Ecto neural progenitor cell (in vitro differentiated cells): Measurements from ENCODE around the gene LYPD1.
A peak's percentile ranks its signal among the peaks of the same experiment; 100 is the strongest.
"Not testable (repeated sequence)": the region's sequence is repeated elsewhere in the genome, so short reads cannot be mapped to it uniquely, and the experiment has no call there.

Experiments
- DNase-seq: peaks from one replicate; pipeline ENCODE4 v3.0.0-alpha.2; 2018; ENCODE audit warnings: low spot score

LYPD1 gene, protein sequence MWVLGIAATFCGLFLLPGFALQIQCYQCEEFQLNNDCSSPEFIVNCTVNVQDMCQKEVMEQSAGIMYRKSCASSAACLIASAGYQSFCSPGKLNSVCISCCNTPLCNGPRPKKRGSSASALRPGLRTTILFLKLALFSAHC

DNA sequence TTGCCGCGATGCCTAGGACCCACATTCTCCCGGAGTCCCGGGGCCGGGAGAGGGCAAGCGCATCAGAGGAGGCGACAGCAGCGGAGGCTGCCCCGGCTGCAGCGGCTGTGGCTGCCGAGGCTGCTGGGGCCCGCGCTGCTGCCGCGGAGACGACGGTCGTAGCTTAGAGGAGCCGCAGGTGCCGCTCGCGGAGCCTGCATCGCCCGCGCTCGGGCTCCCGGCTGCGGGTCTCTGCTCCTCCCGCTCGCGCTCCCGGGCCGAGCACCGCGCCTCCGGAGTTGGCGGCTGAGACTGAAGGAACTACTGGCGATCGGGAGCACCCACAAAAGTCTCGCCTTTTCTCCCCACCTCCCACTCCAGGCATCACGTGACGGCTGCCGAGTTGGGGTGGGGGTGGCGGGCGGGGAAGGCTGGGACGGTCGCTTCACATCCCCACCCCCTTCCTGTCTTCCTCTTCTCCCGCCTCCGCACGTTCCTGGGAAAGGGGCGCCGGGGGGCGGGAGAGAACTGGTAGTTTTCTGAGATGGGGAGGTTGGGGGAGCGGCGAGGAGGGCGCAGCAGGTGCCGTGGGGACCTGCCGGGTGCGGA, at the start of gene LYPD1:
Gene LYPD1 (minus strand): TSS at position 298 of the 588 bp plus-strand sequence. CDS start 273 bp downstream, at position 25.
- DNase-seq: peak; percentile 60

GRCh38 chr2:132719480-132719879, 49.5 kb upstream of the LYPD1 start:
- no peak for DNase-seq

DNA sequence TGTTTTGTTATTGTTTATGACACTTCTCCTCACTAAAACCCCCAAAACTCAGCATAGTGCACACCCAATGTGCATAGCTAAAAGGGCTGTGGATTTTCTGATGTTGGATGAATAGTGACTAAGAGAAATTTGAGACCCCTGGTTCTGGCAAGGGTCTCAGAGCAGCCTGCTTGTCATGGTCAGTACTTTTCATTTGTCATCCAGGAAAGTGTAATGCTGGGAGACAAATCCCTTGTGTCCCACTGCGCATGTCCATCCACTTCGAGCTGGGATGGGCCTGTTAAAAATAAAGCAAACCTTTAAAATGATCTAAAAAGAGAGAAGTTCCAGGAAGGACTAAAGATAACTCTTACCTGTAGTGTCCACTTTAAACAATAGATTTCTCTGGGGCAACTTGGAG, 46.9 kb upstream of the LYPD1 start:
- DNase-seq: no peak

- no peak for DNase-seq
Observed at GRCh38 chr2:132715386-132716351, 45.7 kb upstream of the LYPD1 start.

GRCh38 chr2:132703396-132703795, 33.4 kb upstream of the LYPD1 start:
- no peak for DNase-seq

DNA sequence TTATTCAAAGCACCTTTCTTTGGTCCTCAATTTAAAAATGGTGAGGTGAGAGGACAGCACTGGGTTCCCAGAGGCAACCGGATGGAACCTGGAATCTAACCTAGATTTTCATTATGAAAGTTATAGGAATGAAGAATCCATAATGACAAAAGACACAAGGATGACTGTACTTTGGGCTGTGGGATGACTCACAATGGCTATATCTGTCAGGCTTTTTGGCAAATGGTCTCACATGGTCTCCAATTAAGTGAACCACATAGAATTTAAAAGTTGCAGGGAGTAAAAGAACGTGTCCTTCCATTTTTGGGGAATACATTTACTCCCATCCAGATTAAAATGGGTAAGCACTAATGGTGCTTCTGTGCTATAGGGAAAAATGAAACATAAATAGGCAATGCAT, 31.8 kb upstream of the LYPD1 start:
- DNase-seq: no peak

- not testable (repeated sequence) for DNase-seq
Observed at GRCh38 chr2:132699802-132700201, 29.8 kb upstream of the LYPD1 start.

DNA sequence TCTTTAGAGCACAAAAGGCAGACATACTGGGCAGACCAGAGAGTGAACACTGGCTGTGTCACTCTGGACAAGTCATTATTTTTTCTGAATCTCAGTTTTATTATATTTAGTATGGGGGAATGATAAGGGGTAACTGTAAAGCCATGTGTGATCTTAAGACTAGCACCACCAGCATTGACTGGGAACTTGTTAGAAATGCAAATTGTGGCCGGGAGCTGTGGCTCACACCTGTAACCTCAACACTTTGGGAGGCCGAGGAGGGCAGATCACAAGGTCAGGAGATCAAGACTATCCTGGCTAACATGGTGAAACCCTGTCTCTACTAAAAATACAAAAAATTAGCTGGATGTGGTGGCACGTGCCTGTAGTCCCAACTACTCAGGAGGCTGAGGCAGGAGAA, 28.3 kb upstream of the LYPD1 start:
- not testable (repeated sequence) for DNase-seq

DNA sequence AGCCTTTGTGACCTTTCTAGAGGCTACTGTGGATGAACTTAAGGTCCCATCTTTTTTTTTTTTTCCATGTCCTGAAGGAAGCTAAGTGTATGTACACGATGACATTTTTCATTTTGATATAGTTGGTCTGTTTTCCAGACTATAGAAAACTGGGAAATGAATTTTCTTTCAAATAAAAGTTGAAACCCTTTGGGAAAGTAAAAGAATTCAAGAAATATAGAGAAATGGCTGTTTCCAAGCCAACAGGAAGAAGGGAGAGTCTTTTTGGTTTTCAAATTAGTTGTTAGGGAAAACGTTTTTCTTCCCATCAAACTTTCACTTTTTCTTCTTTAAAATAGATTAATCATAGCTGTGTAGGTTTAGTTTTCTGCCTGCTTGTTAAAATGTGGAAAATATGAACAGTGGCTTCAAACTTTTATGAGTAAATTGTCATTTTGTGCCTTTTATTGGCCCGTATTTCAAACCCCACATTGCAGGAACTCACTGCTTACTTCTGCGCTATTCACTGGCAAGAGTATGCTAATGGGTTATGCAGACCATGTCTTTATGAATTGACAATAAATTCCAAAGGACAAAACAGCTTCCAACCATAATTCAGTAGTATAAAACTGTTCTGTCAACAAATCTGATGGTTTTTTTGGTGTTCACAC, 27.7 kb upstream of the LYPD1 start:
- no peak for DNase-seq

DNA sequence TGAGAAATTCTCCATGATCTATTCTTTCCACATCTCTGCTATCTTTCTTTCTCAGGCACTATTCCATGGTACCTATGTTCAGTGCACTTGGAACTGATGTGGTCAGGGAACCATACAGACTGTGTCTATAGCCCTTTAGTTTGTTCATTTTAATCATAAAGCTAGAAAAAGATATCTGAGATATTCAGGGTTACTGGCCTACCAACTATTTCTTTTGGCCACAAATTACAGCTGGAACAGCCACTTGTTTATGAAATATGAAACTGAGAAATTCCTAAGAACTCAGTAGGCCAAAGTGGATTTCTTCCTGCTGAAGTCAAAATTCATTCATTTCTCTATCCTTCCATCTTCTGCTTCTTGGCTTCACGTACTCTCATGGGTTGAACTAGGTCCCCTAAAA, 22.8 kb upstream of the LYPD1 start:
- no peak for DNase-seq

DNA sequence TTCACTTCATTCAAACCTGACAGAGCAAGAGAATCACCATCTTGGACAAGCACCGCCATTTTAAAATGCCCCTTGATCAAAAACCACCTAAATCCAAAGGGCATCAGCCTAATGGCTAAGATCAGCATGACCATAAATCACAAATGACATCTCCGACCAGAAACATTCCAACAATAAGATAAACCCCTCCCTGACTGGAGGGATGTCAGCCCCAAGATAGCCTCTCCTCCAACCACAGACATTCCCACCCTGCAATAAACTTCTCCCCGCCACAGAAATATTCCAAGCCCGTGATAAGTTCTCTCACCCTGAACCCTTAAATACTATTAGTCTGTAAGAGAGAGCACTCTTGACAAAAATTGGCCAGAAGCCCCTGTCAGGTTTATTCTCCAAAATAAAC, 21.6 kb upstream of the LYPD1 start:
- DNase-seq: no peak

DNA sequence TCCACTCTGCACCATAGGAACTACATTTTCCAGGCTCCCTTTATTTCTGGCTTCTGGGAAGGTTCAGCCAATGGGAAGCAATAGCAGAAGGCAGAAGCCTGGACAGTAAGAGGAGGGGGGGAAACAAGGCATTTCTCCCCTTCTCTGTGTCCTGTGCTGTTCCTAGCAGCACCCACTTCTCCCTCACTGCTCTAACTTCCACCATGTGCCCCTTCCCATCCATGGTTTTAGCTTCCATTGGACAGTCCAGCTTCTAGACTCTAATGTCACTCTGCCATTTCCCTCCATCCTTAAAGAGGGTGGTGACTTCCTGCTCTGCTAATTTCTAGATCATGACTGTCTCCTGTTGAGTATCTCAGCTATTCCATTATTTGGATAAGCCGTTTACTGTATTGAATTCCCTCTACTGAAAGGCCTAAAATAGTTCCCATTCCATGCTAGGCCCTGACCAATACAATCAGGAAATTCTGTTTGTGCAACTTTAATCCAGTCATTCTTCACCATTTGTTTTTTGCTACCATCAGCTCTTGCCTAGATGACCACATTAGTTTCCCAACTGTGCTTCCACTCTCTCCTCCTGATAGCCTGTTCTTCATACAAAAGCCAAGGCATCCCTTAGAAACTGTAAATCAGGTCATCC, 20.8 kb upstream of the LYPD1 start:
- DNase-seq: no peak

- no peak for DNase-seq
Observed at GRCh38 chr2:132681766-132682165, 11.8 kb upstream of the LYPD1 start.

DNA sequence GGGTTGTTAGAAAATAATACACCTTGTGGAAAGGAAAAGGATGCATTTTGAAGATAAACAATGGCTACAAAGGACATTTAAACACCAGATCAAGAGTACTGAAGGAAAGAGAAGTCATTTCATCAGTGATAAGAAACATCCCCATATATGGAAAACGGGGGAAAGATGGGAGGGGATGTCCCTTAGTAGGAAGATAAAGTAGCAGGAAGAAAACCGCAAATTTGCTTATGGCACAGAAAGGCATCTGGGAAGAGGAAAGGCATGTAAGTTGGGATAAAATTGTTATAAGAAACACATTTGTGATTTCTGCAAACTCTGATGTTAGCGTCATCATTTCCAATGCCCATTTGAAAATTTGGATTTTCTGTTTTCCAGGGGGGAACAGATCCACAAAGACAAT, 10.5 kb upstream of the LYPD1 start:
- DNase-seq: no peak

DNA sequence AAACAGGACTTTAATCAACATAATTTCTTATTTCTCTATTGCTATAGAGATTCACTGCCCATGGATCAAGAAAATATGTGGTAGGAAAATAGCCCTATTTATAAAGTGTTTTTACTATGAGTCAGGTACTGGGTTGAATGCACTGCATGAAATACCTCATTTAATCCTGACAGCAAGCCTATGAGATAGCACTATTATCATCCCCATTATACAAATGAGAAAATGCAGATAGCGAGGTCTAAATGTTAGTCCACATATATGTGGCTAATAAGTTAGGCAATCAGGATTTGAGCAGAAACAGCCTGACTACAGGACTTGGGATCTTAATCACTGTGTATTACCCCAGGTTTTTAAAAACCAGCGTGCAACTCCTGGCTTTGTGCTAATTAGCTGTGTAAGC, 8.5 kb upstream of the LYPD1 start:
- DNase-seq: no peak

DNA sequence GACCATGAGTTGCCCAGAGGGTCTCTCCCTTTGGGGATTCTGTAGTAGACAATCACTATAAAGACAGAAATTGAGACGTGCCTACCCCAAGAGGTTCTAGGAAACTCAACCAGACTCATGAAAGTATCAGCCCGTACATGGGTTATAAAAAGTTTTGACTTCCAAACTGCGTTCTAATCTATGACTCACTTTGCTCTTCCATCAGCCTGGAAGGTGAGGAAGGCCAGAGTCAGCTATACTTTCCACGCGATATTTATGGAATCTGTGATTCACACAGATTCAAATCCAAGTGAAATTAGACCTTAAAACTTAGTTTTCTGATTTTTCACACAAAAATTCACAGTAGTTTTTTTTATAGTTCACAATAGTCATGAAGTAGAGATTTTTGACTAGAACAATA, 7.7 kb upstream of the LYPD1 start:
- DNase-seq: no peak

GRCh38 chr2:132676999-132677398, 7.0 kb upstream of the LYPD1 start:
- DNase-seq: no peak

- DNase-seq: peak; percentile 63
Observed at GRCh38 chr2:132671151-132671835, 1.3 kb upstream of the LYPD1 start.

- DNase-seq: peak; percentile 68
Observed at GRCh38 chr2:132670496-132671150, 618 bp upstream of the LYPD1 start.

DNA sequence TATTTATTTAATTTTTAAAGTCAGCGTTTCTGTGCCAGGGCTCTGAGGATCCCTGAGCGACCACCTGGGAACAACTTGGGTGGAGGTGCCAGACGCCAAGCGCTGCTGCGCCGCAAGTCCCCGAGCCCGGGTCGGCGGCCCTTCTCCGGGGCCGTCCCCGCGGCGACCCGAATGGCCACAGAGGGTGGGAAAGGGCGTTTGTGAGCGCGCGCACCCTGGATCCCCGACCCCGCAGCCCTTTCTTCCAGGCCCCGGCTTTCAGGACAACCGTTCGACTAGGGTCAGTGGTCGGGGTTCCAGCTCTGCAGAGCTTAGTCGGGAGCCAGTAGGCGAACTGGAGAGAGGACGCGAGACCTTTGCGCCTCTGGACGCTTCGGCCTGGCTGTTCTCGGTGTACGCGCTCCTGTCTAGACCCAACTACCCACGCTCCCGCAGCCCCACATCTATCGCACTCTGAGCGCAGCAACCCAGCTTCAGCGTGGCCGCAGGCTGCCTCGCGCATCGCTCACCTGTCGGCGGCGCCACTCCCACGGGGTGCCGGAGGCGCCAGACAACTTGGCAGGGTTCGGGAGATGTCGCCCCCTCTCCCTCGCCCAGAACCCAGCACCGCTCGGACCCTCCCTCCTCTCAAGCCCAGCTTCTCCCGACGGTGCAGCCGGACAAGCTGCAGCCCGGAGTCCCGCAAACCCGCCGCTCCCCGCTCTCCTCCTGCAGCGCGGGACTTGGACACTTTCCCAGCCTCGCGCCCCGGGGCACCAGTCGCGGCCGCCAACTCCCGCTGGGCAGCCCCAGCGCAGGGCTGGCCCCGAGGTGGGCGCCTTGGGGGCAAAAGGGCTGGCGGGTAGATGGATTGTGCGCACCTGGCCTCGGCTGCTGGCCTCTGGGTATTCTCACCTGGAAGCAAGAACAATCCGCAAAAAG, 758 bp downstream of the LYPD1 start:
- peak; percentile 72 for DNase-seq
